Hypothalamus (tissue), 51 donors: ENCODE data around the gene GET4.
"Not testable (repeated sequence)": the region's sequence is repeated elsewhere in the genome, so short reads cannot be mapped to it uniquely, and the experiment has no call there.

Experiments used
- DNase-seq, 51 donors: peaks; one replicate each; lab custom pipeline; 2025; lab: John Stamatoyannopoulos, UW

Gene GET4

GRCh38 chr7:844514-844913 is 31.8 kb upstream of the GET4 start:
- DNase-seq = no peak

- no peak for DNase-seq
Measured at GRCh38 chr7:845091-845490, 31.3 kb upstream of the GET4 start.

GRCh38 chr7:845731-846130 is 30.6 kb upstream of the GET4 start:
- no peak for DNase-seq

GRCh38 chr7:846958-847650 is 29.2 kb upstream of the GET4 start:
- not testable (repeated sequence) for DNase-seq

- not testable (repeated sequence) for DNase-seq
Measured at GRCh38 chr7:847728-848127, 28.6 kb upstream of the GET4 start.

- no peak for DNase-seq
Measured at GRCh38 chr7:849145-849544, 27.2 kb upstream of the GET4 start.

GRCh38 chr7:849781-850180 is 26.6 kb upstream of the GET4 start:
- DNase-seq = no peak

- no peak for DNase-seq
Measured at GRCh38 chr7:851204-851603, 25.1 kb upstream of the GET4 start.

- DNase-seq = no peak
Measured at GRCh38 chr7:853366-854117, 22.8 kb upstream of the GET4 start.

- DNase-seq = no peak
Measured at GRCh38 chr7:854118-854775, 22.1 kb upstream of the GET4 start.

GRCh38 chr7:855686-856369 is 20.5 kb upstream of the GET4 start:
- DNase-seq = no peak

- no peak for DNase-seq
Measured at GRCh38 chr7:856444-857095, 19.8 kb upstream of the GET4 start.

- no peak for DNase-seq
Measured at GRCh38 chr7:857661-858060, 18.7 kb upstream of the GET4 start.

GRCh38 chr7:859359-860030 is 16.9 kb upstream of the GET4 start:
- no peak for DNase-seq

- peak in 1 of 51 donors; percentile 27 for DNase-seq
Measured at GRCh38 chr7:860149-860548, 16.2 kb upstream of the GET4 start.

GRCh38 chr7:861222-861621 is 15.1 kb upstream of the GET4 start:
- DNase-seq = no peak

- DNase-seq = no peak
Measured at GRCh38 chr7:862157-862556, 14.2 kb upstream of the GET4 start.

- DNase-seq = no peak
Measured at GRCh38 chr7:863106-863505, 13.2 kb upstream of the GET4 start.

GRCh38 chr7:865921-866320 is 10.4 kb upstream of the GET4 start:
- no peak for DNase-seq

- peak in 18 of 51 donors; percentile 12 to 59 (median 35) for DNase-seq
Measured at GRCh38 chr7:867001-867405, 9.4 kb upstream of the GET4 start.
